Liver (tissue), 9 donors: Measurements from ENCODE around the gene COL8A1. TPM values are rescaled to one million over a fixed set of nuclear protein-coding genes. Genes with fewer than 3 reads are reported as not detected.

Source experiments
- DNase-seq: peaks from one replicate; pipeline ENCODE4 v3.0.0-alpha.2; 2017; ENCODE audit warnings: low spot score
- H3K27ac ChIP-seq, 2 donors: one replicate each; pipeline ENCODE4 v1.7.0; 2013; ENCODE audit warnings: inconsistent platforms in 2 of 2, low read length in 2 of 2, control low read depth in 1 of 2, low read depth in 1 of 2, mild to moderate bottlenecking in 1 of 2
- H3K27me3 ChIP-seq, 4 donors: one replicate each; pipeline versions ENCODE4 v1.6.1 to v1.7.0; 2013; ENCODE audit warnings: low read length in 3 of 4, inconsistent platforms in 1 of 4, mild to moderate bottlenecking in 1 of 4, moderate library complexity in 1 of 4; ENCODE audit not compliant: control insufficient read depth in 4 of 4, insufficient read depth in 4 of 4
- H3K36me3 ChIP-seq, 4 donors: one replicate each; pipeline versions ENCODE4 v1.6.1 to v1.7.0; 2013; ENCODE audit warnings: low read length in 3 of 4, mild to moderate bottlenecking in 3 of 4, low read depth in 1 of 4, moderate library complexity in 1 of 4; ENCODE audit not compliant: control insufficient read depth in 4 of 4, insufficient read depth in 3 of 4
- H3K4me1 ChIP-seq, 4 donors: one replicate each; pipeline versions ENCODE4 v1.6.1 to v1.7.0; 2013; ENCODE audit warnings: low read length in 3 of 4, mild to moderate bottlenecking in 3 of 4, moderate library complexity in 1 of 4; ENCODE audit not compliant: control insufficient read depth in 4 of 4, insufficient read depth in 4 of 4
- H3K4me3 ChIP-seq, 3 donors: one replicate each; pipeline versions ENCODE4 v1.6.1 to v1.7.0; 2013; ENCODE audit warnings: low read length in 3 of 3, control low read depth in 1 of 3, low read depth in 1 of 3, mild to moderate bottlenecking in 1 of 3
- H3K9ac ChIP-seq, 2 donors: one replicate each; pipeline ENCODE4 v1.7.0; 2013; ENCODE audit warnings: low read length in 2 of 2, mild to moderate bottlenecking in 2 of 2, moderate library complexity in 2 of 2, control low read depth in 1 of 2, low read depth in 1 of 2
- H3K9me3 ChIP-seq, 4 donors: one replicate each; pipeline versions ENCODE4 v1.6.1 to v1.7.0; 2013; ENCODE audit warnings: low read length in 3 of 4; ENCODE audit not compliant: control insufficient read depth in 4 of 4
- EGR1 ChIP-seq, 2 donors: IDR thresholded peaks; 2 replicates each; pipeline ENCODE4 v1.6.1; 2016 to 2018; ENCODE audit warnings: antibody characterized with exemption in 2 of 2, low read depth in 2 of 2
- FOXA1 ChIP-seq: IDR thresholded peaks from 2 replicates; pipeline ENCODE4 v1.6.1; 2016; ENCODE audit warnings: antibody characterized with exemption
- FOXA2 ChIP-seq: IDR thresholded peaks from 2 replicates; pipeline ENCODE4 v1.6.1; 2016; ENCODE audit warnings: antibody characterized with exemption
- GABPA ChIP-seq, 2 donors: IDR thresholded peaks in 1 of 2; conservative IDR thresholded peaks in 1 of 2; 2 replicates each; pipeline ENCODE4 v1.6.1; 2016; ENCODE audit warnings: antibody characterized with exemption in 2 of 2, mild to moderate bottlenecking in 1 of 2, moderate library complexity in 1 of 2
- HNF4A ChIP-seq, 2 donors: conservative IDR thresholded peaks; 2 replicates each; pipeline ENCODE4 v1.6.1; 2016; ENCODE audit warnings: antibody characterized with exemption in 2 of 2, mild to moderate bottlenecking in 2 of 2
- HNF4G ChIP-seq: IDR thresholded peaks from 2 replicates; pipeline ENCODE4 v1.6.1; 2016; ENCODE audit warnings: antibody characterized with exemption
- JUND ChIP-seq, 2 donors: IDR thresholded peaks; 2 replicates each; pipeline ENCODE4 v1.6.1; 2016; ENCODE audit warnings: antibody characterized with exemption in 2 of 2
- NR2F2 ChIP-seq: IDR thresholded peaks from 2 replicates; pipeline ENCODE4 v1.6.1; 2016; ENCODE audit warnings: antibody characterized with exemption
- RAD21 ChIP-seq, 2 donors: IDR thresholded peaks; 2 replicates each; pipeline ENCODE4 v1.6.1; 2016; ENCODE audit warnings: antibody characterized with exemption in 2 of 2, mild to moderate bottlenecking in 2 of 2
- RXRA ChIP-seq, 2 donors: IDR thresholded peaks; 2 replicates each; pipeline ENCODE4 v1.6.1; 2017 to 2018; ENCODE audit warnings: antibody characterized with exemption in 2 of 2, mild to moderate bottlenecking in 1 of 2
- SP1 ChIP-seq: IDR thresholded peaks from 2 replicates; pipeline ENCODE4 v1.6.1; 2018; ENCODE audit warnings: antibody characterized with exemption, mild to moderate bottlenecking
- TAF1 ChIP-seq: conservative IDR thresholded peaks from 2 replicates; pipeline ENCODE4 v1.6.1; 2016; ENCODE audit warnings: antibody characterized with exemption, mild to moderate bottlenecking
- YY1 ChIP-seq: IDR thresholded peaks from 2 replicates; pipeline ENCODE4 v1.6.1; 2016; ENCODE audit warnings: antibody characterized with exemption, mild to moderate bottlenecking
- WGBS: extraction: QIAGEN DNeasy Blood & Tissue Kit; methylation state at CpG from one replicate; pipeline ENCODE4 v1.1.7; 2013; 5-methylcytosine and 5-hydroxymethylcytosine counted together
- polyA plus RNA-seq, 2 donors: library from polyadenylated mRNA; stranded (reverse) in 1 of 2; unstranded in 1 of 2; fragments of 200-250 nt in 1 of 2; fragments of >200 nt in 1 of 2; fragmentation: Nextera tagmentation in 1 of 2; extraction: Ambion mirVana in 1 of 2; gene quantifications; one replicate each; pipeline versions ENCODE4 v1.2.1 to v1.2.3, GENCODE V29; 2013 to 2015
- total RNA-seq, 2 donors: library from RNA; depleted of rRNA; stranded (reverse); fragments of >200 nt; gene quantifications; one replicate each; pipeline ENCODE4 v1.2.3, GENCODE V29; 2014
- TF ChIP-seq, protein P1 (sequence below): IDR thresholded peaks from 2 replicates; pipeline ENCODE4 v1.6.1; 2016; ENCODE audit warnings: antibody characterized with exemption
- TF ChIP-seq, protein P2 (sequence below): IDR thresholded peaks from 2 replicates; pipeline ENCODE4 v1.6.1; 2016; ENCODE audit warnings: antibody characterized with exemption
- TF ChIP-seq, protein P3 (sequence below): IDR thresholded peaks from 2 replicates; pipeline ENCODE4 v1.6.1; 2016; ENCODE audit warnings: antibody characterized with exemption
- TF ChIP-seq, protein P4 (sequence below): IDR thresholded peaks from 2 replicates; pipeline ENCODE4 v1.6.1; 2016; ENCODE audit warnings: antibody characterized with exemption, mild to moderate bottlenecking
- TF ChIP-seq, protein P5 (sequence below): fragments of 150-350 bp; IDR thresholded peaks from 2 replicates; pipeline ENCODE4 v1.5.1; 2017; ENCODE audit warnings: improper control_type of control experiment, low read depth, low read length; ENCODE audit not compliant: missing input control
- donor health status: healthy.
- donor health status: healthy.
- donor health status: healthy.
- donor health status: healthy.
- donor health status: healthy.

COL8A1 gene
- total and polyA plus RNA-seq, 4 donors: 0.14 to 2.2 (median 1.0) TPM

DNA sequence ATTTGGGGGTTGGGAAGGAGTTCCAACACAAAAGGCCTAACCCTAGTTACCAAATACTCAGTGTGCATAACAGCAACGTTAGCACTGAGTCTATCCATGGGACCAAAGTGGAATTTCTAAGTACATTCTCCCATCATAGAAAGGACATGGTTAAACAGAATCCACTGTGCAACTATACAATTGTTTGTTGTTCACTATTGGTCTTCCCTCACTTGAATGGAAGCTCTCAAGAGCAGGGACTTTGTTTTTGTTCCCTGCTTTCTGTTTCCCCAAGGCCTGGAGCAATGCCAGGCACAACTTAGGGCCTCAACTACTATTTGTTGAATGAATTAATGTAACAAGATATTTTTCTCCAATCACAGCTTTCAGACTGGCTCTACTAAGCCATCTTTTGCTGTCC is 25.6 kb downstream of the COL8A1 start:
- Histone ChIP-seq H3K4me1 (no peaks in the 10 kb centered on the region), H3K27me3 (peaks cover 0 to 6% (median 1%) of the 10 kb centered on the region in 4 donors), H3K9ac (no peak overlapping the region), H3K36me3 (no peaks in the 10 kb centered on the region), H3K27ac (no peak overlapping the region), H3K9me3 (no peaks in the 10 kb centered on the region), H3K4me3 (no peak overlapping the region)
- DNase-seq: no peak
- 41% methylated on average over 1 of the region's 1 CpG for WGBS
- TF ChIP-seq HNF4A (conservative IDR thresholded peaks at IDR 0.05): no peak
- TF ChIP-seq, protein P1, sequence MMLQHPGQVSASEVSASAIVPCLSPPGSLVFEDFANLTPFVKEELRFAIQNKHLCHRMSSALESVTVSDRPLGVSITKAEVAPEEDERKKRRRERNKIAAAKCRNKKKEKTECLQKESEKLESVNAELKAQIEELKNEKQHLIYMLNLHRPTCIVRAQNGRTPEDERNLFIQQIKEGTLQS: no peak
- TF ChIP-seq, protein P2, sequence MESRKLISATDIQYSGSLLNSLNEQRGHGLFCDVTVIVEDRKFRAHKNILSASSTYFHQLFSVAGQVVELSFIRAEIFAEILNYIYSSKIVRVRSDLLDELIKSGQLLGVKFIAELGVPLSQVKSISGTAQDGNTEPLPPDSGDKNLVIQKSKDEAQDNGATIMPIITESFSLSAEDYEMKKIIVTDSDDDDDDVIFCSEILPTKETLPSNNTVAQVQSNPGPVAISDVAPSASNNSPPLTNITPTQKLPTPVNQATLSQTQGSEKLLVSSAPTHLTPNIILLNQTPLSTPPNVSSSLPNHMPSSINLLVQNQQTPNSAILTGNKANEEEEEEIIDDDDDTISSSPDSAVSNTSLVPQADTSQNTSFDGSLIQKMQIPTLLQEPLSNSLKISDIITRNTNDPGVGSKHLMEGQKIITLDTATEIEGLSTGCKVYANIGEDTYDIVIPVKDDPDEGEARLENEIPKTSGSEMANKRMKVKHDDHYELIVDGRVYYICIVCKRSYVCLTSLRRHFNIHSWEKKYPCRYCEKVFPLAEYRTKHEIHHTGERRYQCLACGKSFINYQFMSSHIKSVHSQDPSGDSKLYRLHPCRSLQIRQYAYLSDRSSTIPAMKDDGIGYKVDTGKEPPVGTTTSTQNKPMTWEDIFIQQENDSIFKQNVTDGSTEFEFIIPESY: no peak
- TF ChIP-seq, protein P3, sequence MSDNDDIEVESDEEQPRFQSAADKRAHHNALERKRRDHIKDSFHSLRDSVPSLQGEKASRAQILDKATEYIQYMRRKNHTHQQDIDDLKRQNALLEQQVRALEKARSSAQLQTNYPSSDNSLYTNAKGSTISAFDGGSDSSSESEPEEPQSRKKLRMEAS: no peak
- no peak for TF ChIP-seq HNF4G
- TF ChIP-seq RXRA (IDR thresholded peaks at IDR 0.05): no peak
- TF ChIP-seq, protein P4, sequence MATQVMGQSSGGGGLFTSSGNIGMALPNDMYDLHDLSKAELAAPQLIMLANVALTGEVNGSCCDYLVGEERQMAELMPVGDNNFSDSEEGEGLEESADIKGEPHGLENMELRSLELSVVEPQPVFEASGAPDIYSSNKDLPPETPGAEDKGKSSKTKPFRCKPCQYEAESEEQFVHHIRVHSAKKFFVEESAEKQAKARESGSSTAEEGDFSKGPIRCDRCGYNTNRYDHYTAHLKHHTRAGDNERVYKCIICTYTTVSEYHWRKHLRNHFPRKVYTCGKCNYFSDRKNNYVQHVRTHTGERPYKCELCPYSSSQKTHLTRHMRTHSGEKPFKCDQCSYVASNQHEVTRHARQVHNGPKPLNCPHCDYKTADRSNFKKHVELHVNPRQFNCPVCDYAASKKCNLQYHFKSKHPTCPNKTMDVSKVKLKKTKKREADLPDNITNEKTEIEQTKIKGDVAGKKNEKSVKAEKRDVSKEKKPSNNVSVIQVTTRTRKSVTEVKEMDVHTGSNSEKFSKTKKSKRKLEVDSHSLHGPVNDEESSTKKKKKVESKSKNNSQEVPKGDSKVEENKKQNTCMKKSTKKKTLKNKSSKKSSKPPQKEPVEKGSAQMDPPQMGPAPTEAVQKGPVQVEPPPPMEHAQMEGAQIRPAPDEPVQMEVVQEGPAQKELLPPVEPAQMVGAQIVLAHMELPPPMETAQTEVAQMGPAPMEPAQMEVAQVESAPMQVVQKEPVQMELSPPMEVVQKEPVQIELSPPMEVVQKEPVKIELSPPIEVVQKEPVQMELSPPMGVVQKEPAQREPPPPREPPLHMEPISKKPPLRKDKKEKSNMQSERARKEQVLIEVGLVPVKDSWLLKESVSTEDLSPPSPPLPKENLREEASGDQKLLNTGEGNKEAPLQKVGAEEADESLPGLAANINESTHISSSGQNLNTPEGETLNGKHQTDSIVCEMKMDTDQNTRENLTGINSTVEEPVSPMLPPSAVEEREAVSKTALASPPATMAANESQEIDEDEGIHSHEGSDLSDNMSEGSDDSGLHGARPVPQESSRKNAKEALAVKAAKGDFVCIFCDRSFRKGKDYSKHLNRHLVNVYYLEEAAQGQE: no peak
- TF ChIP-seq, protein P5, sequence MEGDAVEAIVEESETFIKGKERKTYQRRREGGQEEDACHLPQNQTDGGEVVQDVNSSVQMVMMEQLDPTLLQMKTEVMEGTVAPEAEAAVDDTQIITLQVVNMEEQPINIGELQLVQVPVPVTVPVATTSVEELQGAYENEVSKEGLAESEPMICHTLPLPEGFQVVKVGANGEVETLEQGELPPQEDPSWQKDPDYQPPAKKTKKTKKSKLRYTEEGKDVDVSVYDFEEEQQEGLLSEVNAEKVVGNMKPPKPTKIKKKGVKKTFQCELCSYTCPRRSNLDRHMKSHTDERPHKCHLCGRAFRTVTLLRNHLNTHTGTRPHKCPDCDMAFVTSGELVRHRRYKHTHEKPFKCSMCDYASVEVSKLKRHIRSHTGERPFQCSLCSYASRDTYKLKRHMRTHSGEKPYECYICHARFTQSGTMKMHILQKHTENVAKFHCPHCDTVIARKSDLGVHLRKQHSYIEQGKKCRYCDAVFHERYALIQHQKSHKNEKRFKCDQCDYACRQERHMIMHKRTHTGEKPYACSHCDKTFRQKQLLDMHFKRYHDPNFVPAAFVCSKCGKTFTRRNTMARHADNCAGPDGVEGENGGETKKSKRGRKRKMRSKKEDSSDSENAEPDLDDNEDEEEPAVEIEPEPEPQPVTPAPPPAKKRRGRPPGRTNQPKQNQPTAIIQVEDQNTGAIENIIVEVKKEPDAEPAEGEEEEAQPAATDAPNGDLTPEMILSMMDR: no peak
- no peak for TF ChIP-seq SP1
- no peak for TF ChIP-seq YY1
- no peak for TF ChIP-seq GABPA (IDR thresholded peaks at IDR 0.05 in 1 of 2, conservative IDR thresholded peaks at IDR 0.05 in 1 of 2)
- TF ChIP-seq TAF1: no peak
- TF ChIP-seq FOXA2: no peak
- TF ChIP-seq JUND (IDR thresholded peaks at IDR 0.05): no peak
- TF ChIP-seq FOXA1: no peak
- no peak for TF ChIP-seq RAD21 (IDR thresholded peaks at IDR 0.05)

DNA sequence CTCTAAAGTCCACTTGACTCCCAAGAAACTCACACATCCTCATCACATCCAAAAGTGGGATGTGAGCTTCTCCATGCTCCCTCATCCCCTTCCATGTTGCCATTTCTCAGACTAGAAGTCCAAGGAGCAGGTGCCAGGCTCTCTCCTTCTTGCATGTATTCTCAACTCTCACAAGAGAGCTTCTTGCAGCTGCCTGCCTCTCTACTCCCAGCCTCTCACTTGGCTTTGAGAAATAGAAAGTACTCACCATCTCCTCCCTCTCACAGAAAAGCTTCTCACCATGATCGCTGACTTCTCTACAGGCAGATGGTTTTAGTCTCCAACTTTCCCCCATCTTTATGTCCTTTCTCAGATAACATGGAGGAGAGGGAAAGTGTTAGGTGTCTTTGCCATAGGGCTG is 26.6 kb downstream of the COL8A1 start:
- H3K36me3 ChIP-seq: no peaks in the 10 kb centered on the region
- no peak overlapping the region for H3K9ac ChIP-seq
- DNase-seq: no peak
- no peak overlapping the region for H3K27ac ChIP-seq
- no peak overlapping the region for H3K4me3 ChIP-seq
- H3K4me1 ChIP-seq: no peaks in the 10 kb centered on the region
- peaks cover 0 to 6% (median under 1%) of the 10 kb centered on the region in 4 donors for H3K27me3 ChIP-seq
- H3K9me3 ChIP-seq: no peaks in the 10 kb centered on the region
- WGBS: 97% methylated on average over 1 of the region's 1 CpG
- TF ChIP-seq GABPA (IDR thresholded peaks at IDR 0.05 in 1 of 2, conservative IDR thresholded peaks at IDR 0.05 in 1 of 2): no peak
- TF ChIP-seq, protein P3: no peak
- TF ChIP-seq FOXA2: no peak
- TF ChIP-seq, protein P5: no peak
- TF ChIP-seq FOXA1: no peak
- TF ChIP-seq, protein P1: no peak
- no peak for TF ChIP-seq HNF4A (conservative IDR thresholded peaks at IDR 0.05)
- TF ChIP-seq JUND (IDR thresholded peaks at IDR 0.05): no peak
- TF ChIP-seq NR2F2: no peak
- no peak for TF ChIP-seq EGR1 (IDR thresholded peaks at IDR 0.05; ENCODE audit: low read depth in 2 of 2)
- TF ChIP-seq TAF1: no peak
- TF ChIP-seq YY1: no peak
- no peak for TF ChIP-seq RAD21 (IDR thresholded peaks at IDR 0.05)
- TF ChIP-seq SP1: no peak
- no peak for TF ChIP-seq HNF4G
